ENCODE data around the gene TELO2.

TELO2 gene

GRCh38 chr16:1536601-1537000 is 43.4 kb downstream of the TELO2 start:
- DNase-seq (ENCODE audit: low read depth in 2 of 2), result no peak

- no peak for DNase-seq (ENCODE audit: low read depth in 2 of 2)
Observed at GRCh38 chr16:1537138-1537577, 44.0 kb downstream of the TELO2 start.

- no peak for DNase-seq (ENCODE audit: low read depth in 2 of 2)
Observed at GRCh38 chr16:1537763-1538289, 44.7 kb downstream of the TELO2 start.

- no peak for DNase-seq (ENCODE audit: low read depth in 2 of 2)
Observed at GRCh38 chr16:1538804-1539520, 45.8 kb downstream of the TELO2 start.

GRCh38 chr16:1539720-1540555 is 46.8 kb downstream of the TELO2 start:
- DNase-seq (ENCODE audit: low read depth in 2 of 2), result no peak

GRCh38 chr16:1540556-1540855 is 47.3 kb downstream of the TELO2 start:
- DNase-seq (ENCODE audit: low read depth in 2 of 2), result no peak

- no peak for DNase-seq (ENCODE audit: low read depth in 2 of 2)
Observed at GRCh38 chr16:1541293-1542165, 48.4 kb downstream of the TELO2 start.

GRCh38 chr16:1542166-1542500 is 49.0 kb downstream of the TELO2 start:
- DNase-seq (ENCODE audit: low read depth in 2 of 2), result no peak

- DNase-seq (ENCODE audit: low read depth in 2 of 2), result no peak
Observed at GRCh38 chr16:1542533-1542932, 49.4 kb downstream of the TELO2 start.

- DNase-seq (ENCODE audit: low read depth in 2 of 2), result no peak
Observed at GRCh38 chr16:1543085-1543896, 50.1 kb downstream of the TELO2 start.

- no peak for DNase-seq (ENCODE audit: low read depth in 2 of 2)
Observed at GRCh38 chr16:1545044-1546040, 52.2 kb downstream of the TELO2 start.

GRCh38 chr16:1546430-1546829 is 53.3 kb downstream of the TELO2 start:
- no peak for DNase-seq (ENCODE audit: low read depth in 2 of 2)

GRCh38 chr16:1548233-1548632 is 55.1 kb downstream of the TELO2 start:
- DNase-seq (ENCODE audit: low read depth in 2 of 2), result no peak

- no peak for DNase-seq (ENCODE audit: low read depth in 2 of 2)
Observed at GRCh38 chr16:1548727-1549126, 55.6 kb downstream of the TELO2 start.

- no peak for DNase-seq (ENCODE audit: low read depth in 2 of 2)
Observed at GRCh38 chr16:1550069-1550468, 56.9 kb downstream of the TELO2 start.

GRCh38 chr16:1550696-1551095 is 57.5 kb downstream of the TELO2 start:
- no peak for DNase-seq (ENCODE audit: low read depth in 2 of 2)

- no peak for DNase-seq (ENCODE audit: low read depth in 2 of 2)
Observed at GRCh38 chr16:1551166-1551565, 58.0 kb downstream of the TELO2 start.

- DNase-seq (ENCODE audit: low read depth in 2 of 2), result no peak
Observed at GRCh38 chr16:1552129-1552528, 59.0 kb downstream of the TELO2 start.

GRCh38 chr16:1553946-1554825 is 61.0 kb downstream of the TELO2 start:
- no peak for DNase-seq (ENCODE audit: low read depth in 2 of 2)
